Immature natural killer cell (primary cell): Measurements from ENCODE around the gene ARL6IP5. TPM values are rescaled to one million over a fixed set of nuclear protein-coding genes. Genes with fewer than 3 reads are reported as not detected.

Source experiments
- DNase-seq, 3 donors: peaks; one replicate each; pipeline ENCODE4 v3.0.0; 2022; ENCODE audit warnings: mixed read lengths in 1 of 3
- H3K27ac Mint-ChIP-seq, 6 donors: one replicate each; pipeline ENCODE4 v1.8.0; 2020; ENCODE audit warnings: mixed read lengths in 6 of 6, mild to moderate bottlenecking in 5 of 6, inconsistent platforms in 4 of 6, moderate library complexity in 3 of 6
- H3K27me3 Mint-ChIP-seq, 3 donors: one replicate each; pipeline ENCODE4 v1.8.0; 2020 to 2021; ENCODE audit warnings: low read depth in 3 of 3, mild to moderate bottlenecking in 3 of 3, mixed read lengths in 3 of 3, moderate library complexity in 3 of 3, inconsistent platforms in 1 of 3
- H3K36me3 Mint-ChIP-seq, 3 donors: one replicate each; pipeline ENCODE4 v1.8.0; 2020; ENCODE audit warnings: mixed read lengths in 3 of 3, inconsistent platforms in 2 of 3, mild to moderate bottlenecking in 2 of 3
- H3K4me1 Mint-ChIP-seq, 2 donors: one replicate each; pipeline ENCODE4 v1.8.0; 2020; ENCODE audit warnings: inconsistent platforms in 2 of 2, mild to moderate bottlenecking in 2 of 2, mixed read lengths in 2 of 2, moderate library complexity in 1 of 2
- H3K4me3 Mint-ChIP-seq, 5 donors: one replicate each; pipeline ENCODE4 v1.8.0; 2020; ENCODE audit warnings: mild to moderate bottlenecking in 5 of 5, mixed read lengths in 5 of 5, inconsistent platforms in 3 of 5, moderate library complexity in 3 of 5
- H3K9me3 Mint-ChIP-seq, 6 donors: one replicate each; pipeline ENCODE4 v1.8.0; 2020; ENCODE audit warnings: mild to moderate bottlenecking in 6 of 6, mixed read lengths in 6 of 6, inconsistent platforms in 4 of 6, moderate library complexity in 3 of 6
- polyA plus RNA-seq, 3 donors: library from polyadenylated mRNA; unstranded; fragments of 300-500 nt; fragmentation: Illumina TruSeq; gene quantifications; one replicate each; pipeline ENCODE4 v1.2.3, GENCODE V29; 2021

ARL6IP5 gene
- polyA plus RNA-seq, 3 donors from 2014 or later: 423 to 653 (median 503) TPM

GRCh38 chr3:69130689-69131088 is 46.0 kb downstream of the ARL6IP5 start:
- no peak overlapping the region for H3K27ac Mint-ChIP-seq
- H3K9me3 Mint-ChIP-seq: no peaks in the 10 kb centered on the region
- H3K4me1 Mint-ChIP-seq: no peaks in the 10 kb centered on the region
- H3K4me3 Mint-ChIP-seq: no peak overlapping the region
- peaks cover 0 to 8% (median 2%) of the 10 kb centered on the region in 3 donors for H3K27me3 Mint-ChIP-seq
- DNase-seq: no peak
- H3K36me3 Mint-ChIP-seq: no peaks in the 10 kb centered on the region

- H3K27me3 Mint-ChIP-seq: peaks cover 4 to 11% (median 4%) of the 10 kb centered on the region in 3 donors
- no peak overlapping the region for H3K27ac Mint-ChIP-seq
- H3K4me1 Mint-ChIP-seq: no peaks in the 10 kb centered on the region
- no peak overlapping the region for H3K4me3 Mint-ChIP-seq
- H3K9me3 Mint-ChIP-seq: no peaks in the 10 kb centered on the region
- H3K36me3 Mint-ChIP-seq: no peaks in the 10 kb centered on the region
- DNase-seq: no peak
These were observed 52.3 kb downstream of the ARL6IP5 start for GRCh38 chr3:69137005-69137404.

GRCh38 chr3:69137412-69137811 is 52.7 kb downstream of the ARL6IP5 start:
- H3K27me3 Mint-ChIP-seq: peaks cover 4 to 11% (median 4%) of the 10 kb centered on the region in 3 donors
- H3K4me3 Mint-ChIP-seq: no peak overlapping the region
- H3K9me3 Mint-ChIP-seq: no peaks in the 10 kb centered on the region
- H3K4me1 Mint-ChIP-seq: no peaks in the 10 kb centered on the region
- DNase-seq: no peak
- no peaks in the 10 kb centered on the region for H3K36me3 Mint-ChIP-seq
- H3K27ac Mint-ChIP-seq: no peak overlapping the region

- H3K27me3 Mint-ChIP-seq: peaks cover 3 to 11% (median 4%) of the 10 kb centered on the region in 3 donors
- H3K4me3 Mint-ChIP-seq: no peak overlapping the region
- no peaks in the 10 kb centered on the region for H3K36me3 Mint-ChIP-seq
- H3K27ac Mint-ChIP-seq: no peak overlapping the region
- no peaks in the 10 kb centered on the region for H3K9me3 Mint-ChIP-seq
- no peaks in the 10 kb centered on the region for H3K4me1 Mint-ChIP-seq
- DNase-seq: no peak
These were observed 56.6 kb downstream of the ARL6IP5 start for GRCh38 chr3:69141313-69141712.

- DNase-seq: no peak
- Mint-ChIP-seq H3K4me3 (no peak overlapping the region), H3K4me1 (no peaks in the 10 kb centered on the region), H3K36me3 (no peaks in the 10 kb centered on the region), H3K9me3 (no peaks in the 10 kb centered on the region), H3K27me3 (peaks cover 0 to 9% (median 4%) of the 10 kb centered on the region in 3 donors), H3K27ac (no peak overlapping the region)
These were observed 57.4 kb downstream of the ARL6IP5 start for GRCh38 chr3:69142090-69142489.

- DNase-seq: no peak
- no peak overlapping the region for H3K27ac Mint-ChIP-seq
- H3K36me3 Mint-ChIP-seq: no peaks in the 10 kb centered on the region
- H3K4me1 Mint-ChIP-seq: no peaks in the 10 kb centered on the region
- no peak overlapping the region for H3K4me3 Mint-ChIP-seq
- H3K27me3 Mint-ChIP-seq: peaks cover 0 to 5% (median 4%) of the 10 kb centered on the region in 3 donors
- no peaks in the 10 kb centered on the region for H3K9me3 Mint-ChIP-seq
These were observed 58.2 kb downstream of the ARL6IP5 start for GRCh38 chr3:69142797-69143454.

- Mint-ChIP-seq H3K4me1 (no peaks in the 10 kb centered on the region), H3K4me3 (no peak overlapping the region), H3K36me3 (no peaks in the 10 kb centered on the region), H3K9me3 (no peaks in the 10 kb centered on the region), H3K27me3 (peaks cover 0 to 5% (median 4%) of the 10 kb centered on the region in 3 donors), H3K27ac (no peak overlapping the region)
- DNase-seq: no peak
These were observed 58.9 kb downstream of the ARL6IP5 start for GRCh38 chr3:69143612-69144011.

GRCh38 chr3:69144631-69145245 is 60.0 kb downstream of the ARL6IP5 start:
- H3K27ac Mint-ChIP-seq: peak overlapping the region in 1 of 6 donors; percentile 51
- H3K4me1 Mint-ChIP-seq: no peaks in the 10 kb centered on the region
- H3K36me3 Mint-ChIP-seq: no peaks in the 10 kb centered on the region
- no peak for DNase-seq
- H3K27me3 Mint-ChIP-seq: peaks cover 0 to 3% (median 1%) of the 10 kb centered on the region in 3 donors
- no peaks in the 10 kb centered on the region for H3K9me3 Mint-ChIP-seq
- H3K4me3 Mint-ChIP-seq: no peak overlapping the region

GRCh38 chr3:69145688-69146087 is 61.0 kb downstream of the ARL6IP5 start:
- Mint-ChIP-seq H3K9me3 (no peaks in the 10 kb centered on the region), H3K27ac (no peak overlapping the region), H3K27me3 (peaks cover 0 to 1% (median 0%) of the 10 kb centered on the region in 3 donors), H3K4me1 (no peaks in the 10 kb centered on the region), H3K36me3 (no peaks in the 10 kb centered on the region), H3K4me3 (no peak overlapping the region)
- no peak for DNase-seq

- H3K4me1 Mint-ChIP-seq: no peaks in the 10 kb centered on the region
- no peaks in the 10 kb centered on the region for H3K36me3 Mint-ChIP-seq
- H3K9me3 Mint-ChIP-seq: no peaks in the 10 kb centered on the region
- H3K27me3 Mint-ChIP-seq: peaks cover 0 to 3% (median 0%) of the 10 kb centered on the region in 3 donors
- no peak overlapping the region for H3K27ac Mint-ChIP-seq
- DNase-seq: no peak
- no peak overlapping the region for H3K4me3 Mint-ChIP-seq
These were observed 64.8 kb downstream of the ARL6IP5 start for GRCh38 chr3:69149586-69149985.

Other genes starting within 250 kb of the ARL6IP5 start
- not detected for gene TAFA4, start 152.4 kb upstream of the ARL6IP5 start, polyA plus RNA-seq
- gene EOGT, start 71.3 kb upstream of the ARL6IP5 start, polyA plus RNA-seq: 1 to 10 TPM; 3.2 to 4.4 (median 3.9) TPM
- gene TMF1, start 32.6 kb upstream of the ARL6IP5 start, polyA plus RNA-seq: 10 to 100 TPM; 18.5 to 41.0 (median 22.4) TPM
- gene UBA3, start 4.6 kb upstream of the ARL6IP5 start, polyA plus RNA-seq: 100 to 1,000 TPM in 1 of 3 donors, 10 to 100 TPM in 2; 45.3 to 110 (median 47.1) TPM
- gene LMOD3, start 37.7 kb downstream of the ARL6IP5 start, polyA plus RNA-seq: under 1 TPM in 2 of 3 donors, not detected in 1; 0.08 to 0.13 TPM